Nephron (organoid): ENCODE results near the gene L1CAM.

ENCODE experiments used
- H3K27ac Mint-ChIP-seq, 3 experiments: 2 replicates each; pipeline ENCODE4 v1.8.0; 2020; ENCODE audit warnings: mixed read lengths in 3 of 3, mild to moderate bottlenecking in 2 of 3, moderate library complexity in 1 of 3
- H3K27me3 Mint-ChIP-seq: 2 replicates; pipeline ENCODE4 v1.8.0; 2021; ENCODE audit warnings: low read depth, mild to moderate bottlenecking, moderate library complexity, mixed read lengths
- H3K36me3 Mint-ChIP-seq: 2 replicates; pipeline ENCODE4 v1.8.0; 2020; ENCODE audit warnings: low read depth, mixed read lengths
- H3K4me1 Mint-ChIP-seq: 2 replicates; pipeline ENCODE4 v1.8.0; 2020; ENCODE audit warnings: mixed read lengths
- H3K4me3 Mint-ChIP-seq, 3 experiments: 2 replicates each; pipeline ENCODE4 v1.8.0; 2020; ENCODE audit warnings: mild to moderate bottlenecking in 3 of 3, mixed read lengths in 3 of 3, moderate library complexity in 2 of 3
- H3K9me3 Mint-ChIP-seq: 2 replicates; pipeline ENCODE4 v1.8.0; 2020; ENCODE audit warnings: mixed read lengths
- CTCF ChIP-seq, 3 experiments: fragments of 200-600 bp; sonication (generic); IDR thresholded peaks; one replicate each; pipeline ENCODE4 v1.5.0; 2021; ENCODE audit warnings: antibody characterized with exemption in 3 of 3; ENCODE audit not compliant: unreplicated experiment in 3 of 3

L1CAM gene

DNA sequence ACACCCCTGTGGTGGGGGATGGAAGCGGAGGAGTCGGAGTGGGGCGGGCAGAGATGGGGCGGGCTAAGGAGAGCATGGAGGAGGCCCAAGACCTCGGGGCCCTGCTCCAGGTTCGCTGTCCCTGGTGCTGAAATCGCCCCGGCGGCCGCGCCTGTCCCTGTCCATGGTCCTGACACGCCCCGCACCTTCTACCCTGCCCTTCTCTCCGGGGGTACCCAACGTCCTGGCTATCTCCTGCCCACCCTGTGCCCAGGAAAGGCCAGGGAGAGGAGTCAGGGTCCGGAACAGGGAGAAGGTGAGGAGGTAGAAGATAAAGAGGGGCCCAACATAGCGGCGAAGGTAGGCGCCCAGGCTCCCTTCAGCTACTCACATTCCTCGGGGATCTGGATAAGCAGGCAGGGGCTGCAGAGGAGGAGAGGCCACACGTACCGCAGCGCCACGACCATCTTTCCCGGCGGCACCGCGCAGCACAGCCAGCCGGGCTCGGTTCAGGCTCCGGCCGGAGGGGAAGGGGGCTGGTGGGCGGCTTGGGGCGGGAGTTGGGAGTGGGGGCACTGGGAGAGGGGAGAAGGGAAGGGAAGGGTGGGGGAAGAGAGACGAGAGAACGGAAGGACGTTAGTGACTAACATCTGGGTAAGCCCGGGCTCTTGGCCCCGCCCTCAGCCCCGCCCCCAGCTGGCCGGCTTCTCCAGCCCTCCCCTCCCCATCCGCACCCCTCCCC lies 10.4 kb downstream of the L1CAM start:
- peaks cover 18% of the 10 kb centered on the region for H3K27me3 Mint-ChIP-seq
- peaks cover 12% of the 10 kb centered on the region for H3K4me1 Mint-ChIP-seq
- TF ChIP-seq CTCF (IDR thresholded peaks at IDR 0.05; ENCODE audit: unreplicated experiment in 3 of 3), result no peak
- H3K9me3 Mint-ChIP-seq, result peaks cover 26% of the 10 kb centered on the region
- H3K27ac Mint-ChIP-seq, result no peak overlapping the region
- H3K36me3 Mint-ChIP-seq, result no peaks in the 10 kb centered on the region
- no peak overlapping the region for H3K4me3 Mint-ChIP-seq

- peaks cover 12% of the 10 kb centered on the region for H3K4me1 Mint-ChIP-seq
- H3K27ac Mint-ChIP-seq, result no peak overlapping the region
- peaks cover 24% of the 10 kb centered on the region for H3K9me3 Mint-ChIP-seq
- H3K4me3 Mint-ChIP-seq, result no peak overlapping the region
- TF ChIP-seq CTCF (IDR thresholded peaks at IDR 0.05; ENCODE audit: unreplicated experiment in 3 of 3), result no peak
- peaks cover 14% of the 10 kb centered on the region for H3K27me3 Mint-ChIP-seq
- H3K36me3 Mint-ChIP-seq, result no peaks in the 10 kb centered on the region
Measured at GRCh38 chrX:153874366-153875125, 11.4 kb downstream of the L1CAM start.

- Mint-ChIP-seq H3K27me3 (peaks cover 9% of the 10 kb centered on the region), H3K4me3 (no peak overlapping the region), H3K4me1 (peaks cover 9% of the 10 kb centered on the region), H3K27ac (no peak overlapping the region), H3K9me3 (peaks cover 24% of the 10 kb centered on the region), H3K36me3 (peaks cover 3% of the 10 kb centered on the region)
- TF ChIP-seq CTCF (IDR thresholded peaks at IDR 0.05; ENCODE audit: unreplicated experiment in 3 of 3), result no peak
Measured at GRCh38 chrX:153874085-153874365, 11.9 kb downstream of the L1CAM start.

GRCh38 chrX:153873282-153874084 lies 12.5 kb downstream of the L1CAM start:
- H3K4me1 Mint-ChIP-seq, result peaks cover 5% of the 10 kb centered on the region
- peaks cover 24% of the 10 kb centered on the region for H3K9me3 Mint-ChIP-seq
- peaks cover 8% of the 10 kb centered on the region for H3K27me3 Mint-ChIP-seq
- no peak overlapping the region for H3K27ac Mint-ChIP-seq
- H3K36me3 Mint-ChIP-seq, result peaks cover 3% of the 10 kb centered on the region
- no peak for TF ChIP-seq CTCF (IDR thresholded peaks at IDR 0.05; ENCODE audit: unreplicated experiment in 3 of 3)
- H3K4me3 Mint-ChIP-seq, result no peak overlapping the region

DNA sequence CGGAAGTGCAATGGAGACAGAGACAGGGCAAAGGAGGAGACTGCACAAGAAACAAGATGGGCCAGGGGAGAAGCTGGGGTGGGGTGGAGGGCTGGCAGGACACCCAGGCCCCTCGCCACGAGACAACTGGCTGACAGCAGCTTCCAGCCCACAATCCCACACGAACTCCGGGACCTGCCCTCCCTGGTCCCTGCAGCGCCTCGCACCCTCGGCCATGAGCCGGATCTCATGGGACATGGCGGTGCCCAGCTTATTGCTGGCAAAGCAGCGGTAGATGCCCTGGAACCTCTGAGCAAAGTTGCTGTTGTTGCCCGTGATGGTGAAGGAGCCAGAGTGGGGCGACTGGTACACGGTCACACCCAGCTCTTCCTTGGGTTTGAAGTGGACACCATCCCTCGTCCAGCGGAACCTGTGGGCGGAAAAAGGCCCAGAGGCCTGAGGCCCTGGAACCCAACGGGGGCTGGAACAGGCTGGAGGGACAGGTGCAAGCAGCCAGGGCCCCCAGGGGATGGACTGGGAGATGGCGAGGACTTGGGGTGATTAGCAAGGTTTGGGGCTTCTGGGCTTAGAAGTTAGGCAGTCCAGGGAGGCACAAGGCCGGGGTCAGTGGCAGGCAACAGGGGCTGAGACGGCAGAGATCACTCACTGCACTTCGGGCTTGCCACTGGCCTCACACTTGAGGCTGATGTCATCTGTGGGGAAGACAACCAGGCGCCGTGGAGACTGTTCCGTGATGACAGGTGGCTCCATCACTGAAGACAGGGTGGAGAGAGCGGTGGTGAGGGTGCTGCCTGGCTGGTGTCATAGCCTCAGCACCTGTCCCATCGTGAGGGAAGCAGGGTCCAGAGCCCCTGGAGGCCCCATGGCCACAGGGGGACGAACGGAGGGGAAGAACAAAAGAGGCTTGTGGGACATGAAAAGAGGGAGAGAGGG lies 13.8 kb downstream of the L1CAM start:
- H3K4me1 Mint-ChIP-seq, result no peaks in the 10 kb centered on the region
- no peak overlapping the region for H3K4me3 Mint-ChIP-seq
- H3K36me3 Mint-ChIP-seq, result peaks cover 3% of the 10 kb centered on the region
- peaks cover 8% of the 10 kb centered on the region for H3K27me3 Mint-ChIP-seq
- TF ChIP-seq CTCF (IDR thresholded peaks at IDR 0.05; ENCODE audit: unreplicated experiment in 3 of 3), result no peak
- H3K27ac Mint-ChIP-seq, result no peak overlapping the region
- peaks cover 19% of the 10 kb centered on the region for H3K9me3 Mint-ChIP-seq
